GM19239 (cell line): Measurements from ENCODE around the gene AGBL4.
"Not testable (repeated sequence)": the region's sequence is repeated elsewhere in the genome, so short reads cannot be mapped to it uniquely, and the experiment has no call there.

Source experiments
- DNase-seq: peaks from one replicate; pipeline ENCODE4 v3.0.0; 2011; ENCODE audit warnings: low spot score; ENCODE audit not compliant: insufficient read length
- FAIRE-seq: peaks from 2 replicates; lab custom pipeline; 2011; peaks lifted over from hg19 to GRCh38; lab: Jason Lieb, UNC

Gene AGBL4

DNA sequence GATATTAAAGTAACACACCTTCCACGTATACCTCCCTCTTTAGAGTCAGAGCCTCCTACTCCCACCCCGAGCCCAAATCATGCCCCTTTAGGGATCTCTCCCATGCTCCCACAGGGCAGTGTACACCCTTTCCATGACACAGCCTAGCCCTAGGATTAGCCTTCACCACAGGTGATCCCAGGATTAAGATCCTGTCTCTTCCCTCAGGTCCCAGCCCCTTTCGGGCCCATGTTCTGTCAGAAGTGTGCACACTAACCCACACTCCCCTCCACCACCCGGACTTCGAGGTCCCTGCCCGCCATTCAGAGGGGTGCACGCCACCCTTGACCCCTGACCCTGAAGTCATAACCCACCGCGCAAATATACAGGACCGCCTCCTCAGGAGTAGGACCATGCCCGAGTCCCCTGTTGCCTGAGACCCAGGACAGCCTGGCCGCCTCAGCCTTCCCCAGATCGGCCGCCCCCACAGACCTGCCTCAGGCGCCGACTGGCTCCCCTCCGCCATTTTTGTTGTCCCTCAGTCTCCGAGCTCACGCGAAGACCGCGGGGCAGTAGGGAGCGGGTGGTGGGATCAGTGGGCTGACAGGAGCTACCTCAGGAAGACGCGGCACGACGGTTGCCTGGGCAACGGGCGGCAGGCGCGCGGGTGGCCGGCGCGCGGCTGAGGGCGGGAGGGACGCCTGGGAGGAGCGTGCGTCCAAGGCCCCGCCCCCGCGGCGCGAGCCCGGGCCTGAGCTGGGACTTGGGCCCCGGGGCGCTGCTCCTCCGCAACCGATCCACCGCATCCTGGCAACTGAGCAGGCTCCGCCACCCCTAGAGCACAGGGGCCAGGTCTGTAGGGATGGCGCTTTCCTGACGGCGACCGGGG, at the start of gene AGBL4:
Gene AGBL4 (minus strand): TSS at position 663 of the 868 bp plus-strand sequence.
- no peak for DNase-seq
- no peak for FAIRE-seq

DNA sequence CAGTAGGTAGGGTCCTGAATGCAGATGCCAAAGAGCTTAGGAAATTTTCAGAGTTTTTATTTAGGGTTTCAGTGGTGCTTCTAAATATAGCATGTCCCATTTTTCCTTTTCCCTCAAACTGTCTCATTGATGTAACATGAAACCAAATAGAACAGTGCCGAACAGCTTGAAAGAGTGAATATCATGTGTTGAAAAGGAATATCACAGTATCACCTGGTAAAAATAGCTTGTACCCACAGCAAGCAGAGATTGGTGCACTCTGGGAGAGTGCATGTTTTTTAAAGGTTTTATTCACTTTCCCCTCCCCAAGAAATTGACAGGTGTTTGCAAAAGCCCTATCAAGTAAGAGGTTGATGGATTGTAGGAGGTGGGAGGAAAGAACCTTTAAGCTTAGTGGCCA, 43.1 kb upstream of the AGBL4 start:
- FAIRE-seq = no peak
- no peak for DNase-seq

- FAIRE-seq = no peak
- no peak for DNase-seq
Observed at GRCh38 chr1:50060279-50060678, 36.5 kb upstream of the AGBL4 start.

- no peak for DNase-seq
Observed at GRCh38 chr1:50048791-50049190, 25.0 kb upstream of the AGBL4 start.

GRCh38 chr1:50047916-50048694, 24.4 kb upstream of the AGBL4 start:
- no peak for FAIRE-seq

More at GRCh38 chr1:50048791-50049190, 25.0 kb upstream of the AGBL4 start:
- FAIRE-seq = no peak

DNA sequence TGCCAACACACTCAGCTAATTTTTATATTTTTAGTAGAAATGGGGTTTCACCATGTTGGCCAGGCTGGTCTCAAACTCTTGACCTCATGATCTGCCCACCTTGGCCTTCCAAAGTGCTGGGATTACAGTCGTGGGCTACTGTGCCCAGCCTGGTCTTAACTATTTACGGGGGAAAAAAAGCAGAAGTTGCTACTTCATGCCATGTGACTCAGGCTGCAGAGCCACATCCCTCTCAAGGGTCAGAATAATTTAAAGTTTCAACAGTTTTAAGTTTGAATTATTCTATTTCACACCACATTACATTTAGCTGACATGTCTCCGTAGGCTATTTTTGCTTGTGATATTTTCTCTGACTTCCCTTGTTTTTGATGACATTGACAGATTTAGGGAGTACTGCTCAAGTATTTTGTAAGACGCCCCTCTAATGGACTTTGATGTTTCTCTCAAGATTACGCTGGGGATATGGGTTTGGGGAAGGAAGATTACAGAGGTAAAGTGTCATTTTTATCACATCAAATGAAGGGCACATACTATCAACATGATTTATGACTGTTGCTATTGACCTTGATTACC, 14.6 kb upstream of the AGBL4 start:
- no peak for DNase-seq
- FAIRE-seq = no peak

More at GRCh38 chr1:50047916-50048694, 24.4 kb upstream of the AGBL4 start:
- DNase-seq = no peak

DNA sequence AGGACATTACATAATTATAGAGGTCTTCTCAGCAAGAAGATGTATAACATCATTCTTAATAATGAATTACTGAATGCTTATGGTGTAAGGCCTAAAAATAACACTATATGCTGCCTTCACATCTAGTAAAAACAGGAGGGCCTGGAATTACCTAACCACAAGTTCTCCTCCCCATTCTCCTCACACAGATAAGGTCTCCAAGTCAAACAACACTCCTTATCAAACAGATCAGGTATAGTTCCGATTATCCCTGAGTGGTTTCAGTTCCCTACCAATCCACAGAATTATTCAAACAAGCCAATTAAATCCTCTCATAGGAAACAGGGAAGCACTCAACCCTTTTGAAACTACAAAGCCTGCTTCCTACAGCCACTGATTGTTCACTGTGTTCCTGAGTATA, 4.0 kb upstream of the AGBL4 start:
- FAIRE-seq (no peak), DNase-seq (no peak)

GRCh38 chr1:49995734-49996133, 28.0 kb downstream of the AGBL4 start:
- FAIRE-seq (no peak), DNase-seq (no peak)

- FAIRE-seq (no peak), DNase-seq (no peak)
Observed at GRCh38 chr1:49971088-49971487, 52.7 kb downstream of the AGBL4 start.

- DNase-seq (no peak), FAIRE-seq (no peak)
Observed at GRCh38 chr1:49951385-49951784, 72.4 kb downstream of the AGBL4 start.

DNA sequence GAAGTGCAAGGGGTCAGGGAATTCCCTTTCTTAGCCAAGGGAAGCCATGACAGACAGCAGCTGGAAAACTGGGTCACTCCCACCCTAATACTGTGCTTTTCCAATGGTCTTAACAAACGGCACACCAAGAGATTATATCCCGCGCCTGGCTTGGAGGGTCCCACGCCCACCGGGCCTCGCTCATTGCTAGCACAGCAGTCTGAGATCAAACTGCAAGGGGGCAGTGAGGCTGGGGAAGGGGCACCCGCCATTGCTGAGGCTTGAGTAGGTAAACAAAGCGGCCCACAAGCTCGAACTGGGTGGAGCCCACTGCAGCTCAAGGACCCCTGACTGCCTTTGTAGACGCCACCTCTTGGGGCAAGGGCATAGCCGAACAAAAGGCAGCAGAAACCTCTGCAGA, 108.5 kb downstream of the AGBL4 start:
- not testable (repeated sequence) for FAIRE-seq, DNase-seq

DNA sequence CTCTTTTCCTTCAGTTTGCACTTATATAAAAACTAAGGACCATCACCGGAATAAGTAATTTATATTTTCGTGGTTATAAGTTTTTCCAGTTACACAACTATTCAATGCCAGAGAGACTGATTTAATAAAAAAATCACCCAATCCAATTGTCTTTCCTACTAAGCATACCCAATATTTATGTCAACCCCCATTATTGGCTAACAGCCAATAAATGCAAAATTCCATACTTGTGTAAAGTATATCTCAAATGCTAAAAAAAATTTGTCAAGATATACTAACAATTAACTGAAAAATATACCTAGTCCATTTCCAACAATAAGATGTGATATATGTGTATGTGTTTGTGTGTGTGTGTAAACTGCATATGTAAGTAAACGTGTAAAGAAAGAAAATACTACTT, 117.4 kb downstream of the AGBL4 start:
- no peak for FAIRE-seq

GRCh38 chr1:49864581-49864980, 159.2 kb downstream of the AGBL4 start:
- FAIRE-seq (no peak), DNase-seq (no peak)

More for the DNA sequence above, 117.4 kb downstream of the AGBL4 start:
- no peak for DNase-seq

GRCh38 chr1:49854741-49855140, 169.0 kb downstream of the AGBL4 start:
- DNase-seq (no peak), FAIRE-seq (no peak)

DNA sequence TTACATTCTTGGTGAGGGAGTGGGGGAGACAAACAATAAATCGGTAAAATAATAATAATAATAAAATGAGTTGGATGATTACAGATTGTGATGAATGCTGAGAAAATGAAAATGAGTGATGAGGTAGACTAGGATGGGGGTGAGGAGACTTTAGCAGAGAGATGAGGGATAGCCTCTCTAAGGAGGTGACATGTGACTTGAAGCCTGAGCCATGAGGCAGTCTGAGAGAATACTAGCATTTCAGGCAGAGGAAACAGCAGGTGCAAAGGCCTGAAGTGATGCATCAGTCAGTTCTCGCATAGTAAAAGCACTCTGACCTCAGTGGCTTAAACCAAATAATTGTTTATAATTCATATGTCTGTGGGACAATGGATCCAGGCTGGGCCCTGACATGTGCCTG, 181.2 kb downstream of the AGBL4 start:
- FAIRE-seq (no peak), DNase-seq (no peak)

DNA sequence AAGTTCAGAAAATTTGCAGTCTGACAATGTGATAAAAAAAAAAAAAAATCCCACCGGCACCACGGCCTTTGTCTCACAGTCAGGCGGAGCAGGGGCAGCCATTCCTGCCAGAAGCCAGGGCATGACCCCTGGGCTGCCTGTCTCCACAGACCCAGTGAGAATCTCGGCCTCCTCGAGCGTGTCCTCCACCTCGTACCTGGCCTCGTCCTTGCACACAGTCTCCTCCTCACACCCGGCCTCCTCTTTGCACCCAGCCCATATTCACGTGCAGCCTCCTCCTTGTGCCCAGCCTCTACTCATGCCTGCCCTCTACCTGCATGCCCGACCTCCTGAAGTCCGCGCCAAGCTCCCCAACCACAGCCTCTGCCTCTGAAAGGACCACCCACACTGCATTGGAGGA, 182.0 kb downstream of the AGBL4 start:
- DNase-seq (no peak), FAIRE-seq (no peak)

DNA sequence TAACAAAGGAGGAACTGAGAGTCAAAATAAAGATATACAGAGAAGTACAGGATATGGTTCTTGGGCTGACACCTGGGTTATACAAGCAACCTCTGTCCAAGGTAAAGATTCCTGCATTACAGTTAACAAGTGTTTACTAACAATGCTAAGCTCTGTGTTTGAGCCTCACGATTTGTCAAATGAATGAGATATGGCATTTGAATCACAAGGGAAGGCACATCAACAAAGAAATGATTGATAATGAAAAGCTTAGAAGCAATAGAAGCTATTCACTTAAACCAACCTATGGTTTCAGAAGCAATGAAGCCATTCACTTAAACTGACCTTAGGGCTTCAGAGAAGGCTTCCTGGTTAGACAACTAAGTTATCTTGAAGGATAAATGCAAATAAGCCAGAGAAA, 199.5 kb downstream of the AGBL4 start:
- DNase-seq (no peak), FAIRE-seq (no peak)

GRCh38 chr1:49817681-49818080, 206.1 kb downstream of the AGBL4 start:
- no peak for FAIRE-seq
- no peak for DNase-seq

GRCh38 chr1:49787013-49787412, 236.7 kb downstream of the AGBL4 start:
- DNase-seq, FAIRE-seq: not testable (repeated sequence)

GRCh38 chr1:49765034-49765433, 258.7 kb downstream of the AGBL4 start:
- no peak for FAIRE-seq
- DNase-seq = no peak

GRCh38 chr1:49738118-49738517, 285.6 kb downstream of the AGBL4 start:
- FAIRE-seq, DNase-seq: not testable (repeated sequence)
